ENCODE results near the gene PEMT. TPM values are rescaled to one million over a fixed set of nuclear protein-coding genes. Genes with fewer than 3 reads are reported as not detected.

PEMT gene
- total RNA-seq, 4 donors from 2014 or later = 3.2 to 10.2 (median 7.1) TPM

DNA sequence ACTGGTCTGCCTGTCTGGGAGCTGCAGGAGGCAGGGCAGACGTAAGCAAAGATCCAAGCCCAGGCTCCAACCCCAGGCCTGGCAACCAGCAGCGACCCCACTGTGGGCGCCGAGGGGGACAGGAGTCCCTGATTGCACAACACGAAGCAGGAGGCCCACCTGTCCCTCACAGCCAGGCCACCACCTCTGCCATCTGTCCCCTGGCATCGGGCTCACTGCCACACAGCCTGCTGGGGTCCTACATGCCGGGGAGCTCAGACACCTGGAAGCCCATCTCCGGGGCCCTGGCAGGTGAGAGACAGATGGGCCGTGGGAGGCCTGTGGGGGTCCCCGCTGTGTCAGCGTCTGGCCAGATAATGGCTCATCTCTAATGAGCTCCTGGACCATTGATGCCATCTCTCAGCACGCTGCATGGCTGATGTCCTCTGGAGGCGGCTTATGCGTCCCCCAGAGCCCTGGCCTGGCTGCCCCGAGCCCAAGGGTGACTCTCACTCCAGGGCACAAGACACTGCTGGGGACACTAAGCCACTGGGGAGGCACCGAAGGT lies 84.0 kb downstream of the PEMT start:
- in situ Hi-C loops (cut with MboI; ENCODE audit: low pct_ligation_motif_present in 1 of 4, low pct_unique_long_range_greater_than_20kb in 1 of 4, low sequenced_read_pairs in 3 of 4) (loop anchor here in 2 of 4 donors (10.0 kb wide), 2 partner anchors 137 to 153 kb away; no protein-coding TSS in a partner anchor), intact Hi-C loops (cut with DNase I; ENCODE audit: low total_unique reads) (no loop called here)
- Histone ChIP-seq H3K36me3 (no peaks in the 10 kb centered on the region), H3K27ac (no peak overlapping the region), H3K4me1 (peaks cover 0 to 12% (median 7%) of the 10 kb centered on the region in 4 donors), H3K9me3 (no peaks in the 10 kb centered on the region), H3K4me3 (no peak overlapping the region), H3K27me3 (no peaks in the 10 kb centered on the region)
- TF ChIP-seq, protein P1, sequence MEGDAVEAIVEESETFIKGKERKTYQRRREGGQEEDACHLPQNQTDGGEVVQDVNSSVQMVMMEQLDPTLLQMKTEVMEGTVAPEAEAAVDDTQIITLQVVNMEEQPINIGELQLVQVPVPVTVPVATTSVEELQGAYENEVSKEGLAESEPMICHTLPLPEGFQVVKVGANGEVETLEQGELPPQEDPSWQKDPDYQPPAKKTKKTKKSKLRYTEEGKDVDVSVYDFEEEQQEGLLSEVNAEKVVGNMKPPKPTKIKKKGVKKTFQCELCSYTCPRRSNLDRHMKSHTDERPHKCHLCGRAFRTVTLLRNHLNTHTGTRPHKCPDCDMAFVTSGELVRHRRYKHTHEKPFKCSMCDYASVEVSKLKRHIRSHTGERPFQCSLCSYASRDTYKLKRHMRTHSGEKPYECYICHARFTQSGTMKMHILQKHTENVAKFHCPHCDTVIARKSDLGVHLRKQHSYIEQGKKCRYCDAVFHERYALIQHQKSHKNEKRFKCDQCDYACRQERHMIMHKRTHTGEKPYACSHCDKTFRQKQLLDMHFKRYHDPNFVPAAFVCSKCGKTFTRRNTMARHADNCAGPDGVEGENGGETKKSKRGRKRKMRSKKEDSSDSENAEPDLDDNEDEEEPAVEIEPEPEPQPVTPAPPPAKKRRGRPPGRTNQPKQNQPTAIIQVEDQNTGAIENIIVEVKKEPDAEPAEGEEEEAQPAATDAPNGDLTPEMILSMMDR (IDR thresholded peaks at IDR 0.05) = no peak
- TF ChIP-seq POLR2AphosphoS5 (IDR thresholded peaks at IDR 0.05) (no peak), POLR2A (IDR thresholded peaks at IDR 0.05) (no peak), EP300 (IDR thresholded peaks at IDR 0.05; ENCODE audit: low read depth) (no peak)
- 76 to 85% methylated on average over 5 to 16 of the region's 16 CpGs for WGBS, 2 donors (ENCODE audit: low coverage in 1 of 2)
- DNase-seq = no peak

DNA sequence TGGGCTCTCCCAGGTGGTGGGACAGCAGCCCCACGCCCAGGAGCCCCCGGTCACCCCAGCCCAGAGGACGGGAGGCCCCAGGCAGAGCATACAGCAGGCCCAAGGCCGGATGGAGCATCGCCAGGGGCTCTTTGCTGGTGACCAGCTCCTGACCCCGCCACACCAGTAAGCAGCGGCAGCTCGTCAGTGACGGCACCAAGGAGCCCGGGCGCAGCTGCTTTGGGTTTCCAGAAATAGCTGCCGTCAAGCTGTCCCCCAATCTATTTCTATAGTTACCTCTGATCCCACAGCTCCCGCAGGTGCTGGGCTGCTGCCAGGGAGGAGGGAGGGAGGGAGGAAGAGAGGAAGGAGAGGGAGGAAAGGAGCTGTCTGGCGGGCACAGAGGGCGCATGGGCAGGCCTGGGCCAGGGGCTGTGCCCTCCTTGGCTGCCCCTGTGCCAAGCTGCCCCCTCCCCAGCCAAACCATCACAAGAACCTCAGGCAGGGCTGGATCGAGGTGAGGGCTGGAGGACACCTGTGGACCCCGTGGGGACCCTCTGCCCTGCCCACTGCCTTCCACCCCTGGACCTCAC lies 84.5 kb downstream of the PEMT start:
- Histone ChIP-seq H3K27ac (peak overlapping the region in 1 of 4 donors; percentile 35), H3K4me3 (no peak overlapping the region), H3K36me3 (no peaks in the 10 kb centered on the region), H3K27me3 (no peaks in the 10 kb centered on the region), H3K9me3 (no peaks in the 10 kb centered on the region), H3K4me1 (peaks cover 0 to 12% (median 7%) of the 10 kb centered on the region in 4 donors)
- in situ Hi-C loops (cut with MboI; ENCODE audit: low pct_ligation_motif_present in 1 of 4, low pct_unique_long_range_greater_than_20kb in 1 of 4, low sequenced_read_pairs in 3 of 4) (loop anchor here in 2 of 4 donors (10.0 kb wide), 2 partner anchors 138 to 152 kb away; no protein-coding TSS in a partner anchor), intact Hi-C loops (cut with DNase I; ENCODE audit: low total_unique reads) (no loop called here)
- TF ChIP-seq, protein P1 (IDR thresholded peaks at IDR 0.05) = no peak
- TF ChIP-seq POLR2A (IDR thresholded peaks at IDR 0.05) (no peak), POLR2AphosphoS5 (IDR thresholded peaks at IDR 0.05) (no peak)
- WGBS, 2 donors (ENCODE audit: low coverage in 1 of 2) = 52% methylated on average over 4 of the region's 17 CpGs; no CpG with 5 or more reads in 1 of the 2 donors
- DNase-seq = no peak

DNA sequence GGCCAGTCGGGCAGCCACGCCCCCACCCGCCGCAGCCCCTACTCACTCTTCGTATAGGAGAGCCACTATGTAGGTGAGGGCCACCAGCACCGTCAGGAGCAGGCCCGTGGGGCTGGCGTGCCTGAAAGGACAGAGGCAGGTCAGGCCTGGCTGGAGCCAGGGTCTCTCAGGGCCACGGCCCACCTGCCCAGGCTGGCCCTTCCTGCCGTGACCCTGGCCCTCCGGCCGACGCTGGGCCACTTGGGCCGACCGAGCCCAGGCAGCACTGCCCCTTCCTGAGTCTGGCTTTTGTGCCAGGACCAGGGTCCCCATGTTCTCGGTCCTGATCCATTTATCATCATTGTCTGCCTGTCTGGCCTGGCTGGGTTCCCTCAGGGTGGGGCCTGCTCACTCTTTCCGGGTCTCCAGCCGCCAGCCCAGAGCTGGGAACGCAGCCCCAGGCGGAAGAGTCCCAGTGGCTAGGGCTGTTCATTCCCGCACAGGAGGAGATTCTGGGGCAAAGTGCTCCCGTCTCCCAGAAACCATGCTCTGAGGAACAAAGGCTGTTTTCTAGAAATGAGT lies 85.2 kb downstream of the PEMT start:
- DNase-seq = peak; percentile 39

More for the DNA sequence above, 85.2 kb downstream of the PEMT start:
- Histone ChIP-seq H3K27me3 (no peaks in the 10 kb centered on the region), H3K4me1 (peaks cover 0 to 12% (median 7%) of the 10 kb centered on the region in 4 donors), H3K27ac (peak overlapping the region in 1 of 4 donors; percentile 35), H3K36me3 (no peaks in the 10 kb centered on the region), H3K4me3 (no peak overlapping the region), H3K9me3 (no peaks in the 10 kb centered on the region)
- TF ChIP-seq POLR2A (IDR thresholded peaks at IDR 0.05) (no peak), POLR2AphosphoS5 (IDR thresholded peaks at IDR 0.05) (no peak), EP300 (IDR thresholded peaks at IDR 0.05; ENCODE audit: low read depth) (no peak)
- TF ChIP-seq, protein P1 (IDR thresholded peaks at IDR 0.05) = no peak
- WGBS, 2 donors (ENCODE audit: low coverage in 1 of 2) = 69% methylated on average over 17 of the region's 22 CpGs; no CpG with 5 or more reads in 1 of the 2 donors
- intact Hi-C loops (cut with DNase I; ENCODE audit: low total_unique reads) (no loop called here), in situ Hi-C loops (cut with MboI; ENCODE audit: low pct_ligation_motif_present in 1 of 4, low pct_unique_long_range_greater_than_20kb in 1 of 4, low sequenced_read_pairs in 3 of 4) (loop anchor here in 2 of 4 donors (10.0 kb wide), 2 partner anchors 139 to 151 kb away; no protein-coding TSS in a partner anchor)

Data from transverse colon (tissue), 4 donors.